H1 (cell line): ENCODE results near the gene KCNMA1. TPM values are rescaled to one million over a fixed set of nuclear protein-coding genes. Genes with fewer than 3 reads are reported as not detected.

Source experiments
- CTCF ChIA-PET: fragments of 300-600 bp; sonication (Branson Sonifier 250); formaldehyde crosslinking; loops from one replicate; lab custom pipeline; 2021; ENCODE audit not compliant: partially characterized antibody; lab: Charles Lee
- POLR2A ChIA-PET: fragments of 300-600 bp; sonication (Branson Sonifier 250); formaldehyde crosslinking; loops from one replicate; lab custom pipeline; 2021; ENCODE audit warnings: inconsistent platforms; ENCODE audit not compliant: partially characterized antibody; lab: Charles Lee
- DNase-seq, 2 experiments: peaks; one replicate each; pipeline versions ENCODE4 v3.0.0 to v3.0.0-alpha.2; 2010 to 2022; ENCODE audit warnings: low spot score in 2 of 2, low read depth in 1 of 2, mixed read lengths in 1 of 2
- FAIRE-seq: peaks from 2 replicates; lab custom pipeline; 2011; peaks lifted over from hg19 to GRCh38; lab: Jason Lieb, UNC
- H2AFZ ChIP-seq: 2 replicates; pipeline ENCODE4 v1.8.1; 2012; ENCODE audit warnings: low read length, inconsistent platforms
- H2AK5ac ChIP-seq: 2 replicates; pipeline ENCODE4 v1.6.1; 2013; ENCODE audit warnings: low read depth, low read length
- H2BK120ac ChIP-seq: replicated peaks from 2 replicates; pipeline ENCODE3; 2013; ENCODE audit warnings: low read depth, low read length, inconsistent platforms
- H2BK12ac ChIP-seq: 2 replicates; pipeline ENCODE4 v1.6.1; 2013; ENCODE audit warnings: low read depth, low read length
- H2BK15ac ChIP-seq: 2 replicates; pipeline ENCODE4 v1.6.1; 2013; ENCODE audit warnings: low read length
- H2BK20ac ChIP-seq: 2 replicates; pipeline ENCODE4 v1.6.1; 2013; ENCODE audit warnings: low read length
- H2BK5ac ChIP-seq: 2 replicates; pipeline ENCODE4 v1.6.1; 2013; ENCODE audit warnings: low read depth, low read length
- H3K14ac ChIP-seq: 2 replicates; pipeline ENCODE4 v1.6.1; 2013; ENCODE audit warnings: inconsistent platforms; ENCODE audit not compliant: insufficient read length
- H3K18ac ChIP-seq: 2 replicates; pipeline ENCODE4 v1.6.1; 2013; ENCODE audit warnings: low read length; ENCODE audit errors: extremely low read depth
- H3K23ac ChIP-seq: 2 replicates; pipeline ENCODE4 v1.6.1; 2013; ENCODE audit warnings: inconsistent platforms; ENCODE audit not compliant: insufficient read length
- H3K23me2 ChIP-seq: 2 replicates; pipeline ENCODE4 v1.6.1; 2013; ENCODE audit warnings: low read depth, low read length
- H3K27ac ChIP-seq: 2 replicates; pipeline ENCODE4 v1.6.1; 2011; ENCODE audit warnings: low read depth, low read length, inconsistent platforms
- H3K27me3 ChIP-seq, 4 experiments: replicated peaks in 1 of 4; 1 replicate in 1 of 4; 2 replicates in 3 of 4; pipeline versions ENCODE4 v1.6.1 to v1.8.1; 2011 to 2013; ENCODE audit warnings: low read length in 3 of 4, mild to moderate bottlenecking in 3 of 4, inconsistent platforms in 2 of 4, mixed read lengths in 2 of 4, moderate library complexity in 1 of 4; ENCODE audit not compliant: control insufficient read depth in 3 of 4, insufficient read depth in 3 of 4; ENCODE audit errors: extremely low read depth in 1 of 4
- H3K36me3 ChIP-seq, 4 experiments: 2 replicates each; pipeline versions ENCODE4 v1.6.1 to v1.8.1; 2011 to 2013; ENCODE audit warnings: mild to moderate bottlenecking in 4 of 4, low read length in 3 of 4, moderate library complexity in 2 of 4, control low read depth in 1 of 4, inconsistent platforms in 1 of 4; ENCODE audit not compliant: insufficient read depth in 4 of 4, control insufficient read depth in 2 of 4
- H3K4ac ChIP-seq: replicated peaks from 2 replicates; pipeline ENCODE3; 2013; ENCODE audit warnings: low read length, low read depth, mixed read lengths, inconsistent platforms; ENCODE audit not compliant: insufficient read length
- H3K4me1 ChIP-seq, 4 experiments: replicated peaks in 1 of 4; 1 replicate in 1 of 4; 2 replicates in 3 of 4; pipeline versions ENCODE4 v1.6.1 to v1.8.1; 2011 to 2013; ENCODE audit warnings: low read length in 3 of 4, inconsistent platforms in 2 of 4, mixed read lengths in 1 of 4; ENCODE audit not compliant: insufficient read depth in 4 of 4, control insufficient read depth in 3 of 4
- H3K4me2 ChIP-seq, 2 experiments: 2 replicates each; pipeline versions ENCODE4 v1.6.1 to v1.8.1; 2011 to 2013; ENCODE audit warnings: low read depth in 2 of 2, low read length in 2 of 2, control low read depth in 1 of 2, inconsistent platforms in 1 of 2, mild to moderate bottlenecking in 1 of 2; ENCODE audit not compliant: insufficient read depth in 1 of 2
- H3K4me3 ChIP-seq, 4 experiments: fragments of 200-600, 300-600 bp in 1 of 4; sonication (generic), shearing (Covaris generic), sonication (Bioruptor Twin) in 1 of 4; 2 replicates each; pipeline versions ENCODE4 v1.5.1 to v1.8.1; 2011 to 2016; ENCODE audit warnings: low read length in 4 of 4, low read depth in 3 of 4, control low read depth in 2 of 4, inconsistent platforms in 2 of 4, mild to moderate bottlenecking in 2 of 4, mixed read lengths in 1 of 4, moderate library complexity in 1 of 4; ENCODE audit not compliant: insufficient read depth in 2 of 4; ENCODE audit errors: extremely low read depth in 1 of 4
- H3K56ac ChIP-seq: replicated peaks from 2 replicates; pipeline ENCODE3; 2013; ENCODE audit warnings: low read depth, mild to moderate bottlenecking, mixed read lengths, low read length, inconsistent platforms; ENCODE audit not compliant: insufficient read length
- H3K79me1 ChIP-seq: 2 replicates; pipeline ENCODE4 v1.6.1; 2013; ENCODE audit warnings: low read depth, low read length, control low read depth
- H3K79me2 ChIP-seq, 2 experiments: 2 replicates each; pipeline versions ENCODE4 v1.6.1 to v1.8.1; 2012 to 2013; ENCODE audit warnings: low read length in 2 of 2, mild to moderate bottlenecking in 2 of 2, inconsistent platforms in 1 of 2; ENCODE audit not compliant: insufficient read depth in 2 of 2, control insufficient read depth in 1 of 2
- H3K9ac ChIP-seq, 4 experiments: replicated peaks in 1 of 4; 1 replicate in 1 of 4; 2 replicates in 3 of 4; pipeline versions ENCODE4 v1.6.1 to v1.8.1; 2011 to 2013; ENCODE audit warnings: low read depth in 3 of 4, low read length in 3 of 4, control low read depth in 2 of 4, mild to moderate bottlenecking in 2 of 4, moderate library complexity in 2 of 4, inconsistent platforms in 1 of 4; ENCODE audit errors: extremely low read depth in 1 of 4
- H3K9me3 ChIP-seq, 2 experiments: 2 replicates each; pipeline versions ENCODE4 v1.6.1 to v1.8.1; 2012 to 2013; ENCODE audit warnings: mild to moderate bottlenecking in 2 of 2, moderate library complexity in 2 of 2, control low read depth in 1 of 2, inconsistent platforms in 1 of 2, low read depth in 1 of 2, low read length in 1 of 2, mixed read lengths in 1 of 2; ENCODE audit not compliant: insufficient read depth in 2 of 2
- H4K20me1 ChIP-seq, 2 experiments: replicated peaks in 1 of 2; 2 replicates each; pipeline versions ENCODE3 to v1.8.1; 2011 to 2013; ENCODE audit warnings: inconsistent platforms in 2 of 2, low read length in 2 of 2, mild to moderate bottlenecking in 1 of 2; ENCODE audit not compliant: insufficient read depth in 2 of 2, control insufficient read depth in 1 of 2
- H4K5ac ChIP-seq: 2 replicates; pipeline ENCODE4 v1.6.1; 2013; ENCODE audit warnings: low read length, low read depth, mixed read lengths, inconsistent platforms; ENCODE audit not compliant: insufficient read length
- H4K8ac ChIP-seq: 2 replicates; pipeline ENCODE4 v1.8.0; 2013; ENCODE audit warnings: mild to moderate bottlenecking, moderate library complexity, low read length, inconsistent platforms; ENCODE audit not compliant: insufficient read depth; ENCODE audit errors: extremely low read depth
- H4K91ac ChIP-seq: replicated peaks from 2 replicates; pipeline ENCODE3; 2013; ENCODE audit warnings: low read length, mixed read lengths, inconsistent platforms; ENCODE audit not compliant: insufficient read length
- ASH2L ChIP-seq: fragments of 200-600, 300-600 bp; sonication (generic); IDR thresholded peaks from one replicate; pipeline ENCODE4 v1.7.1; 2017; ENCODE audit warnings: low read length
- CHD1 ChIP-seq: IDR thresholded peaks from 2 replicates; pipeline ENCODE4 v1.6.1; 2012; ENCODE audit warnings: low read depth, low read length, improper control_type of control experiment
- GABPA ChIP-seq: IDR thresholded peaks from 2 replicates; pipeline ENCODE4 v1.6.1; 2011; ENCODE audit warnings: mild to moderate bottlenecking, low read length, moderate library complexity, borderline replicate concordance; ENCODE audit not compliant: insufficient read depth
- KDM4A ChIP-seq: IDR thresholded peaks from one replicate; pipeline ENCODE4 v1.7.1; 2012; ENCODE audit warnings: low read depth, mild to moderate bottlenecking, moderate library complexity, low read length, inconsistent platforms; ENCODE audit not compliant: severe bottlenecking
- RBBP5 ChIP-seq: IDR thresholded peaks from 2 replicates; pipeline ENCODE4 v1.7.1; 2012; ENCODE audit warnings: low read depth, mild to moderate bottlenecking, inconsistent platforms, low read length, moderate library complexity, borderline replicate concordance
- RXRA ChIP-seq: IDR thresholded peaks from 2 replicates; pipeline ENCODE4 v1.6.1; 2011; ENCODE audit warnings: low read depth, mild to moderate bottlenecking, low read length, moderate library complexity; ENCODE audit not compliant: insufficient read depth
- SUZ12 ChIP-seq: fragments of 200-600 bp; sonication (generic); IDR thresholded peaks from 2 replicates; pipeline ENCODE4 v1.6.1; 2012; ENCODE audit warnings: mild to moderate bottlenecking, inconsistent platforms, low read length, moderate library complexity, mixed read lengths
- TAF1 ChIP-seq: IDR thresholded peaks from 2 replicates; pipeline ENCODE4 v1.6.1; 2011; ENCODE audit warnings: mild to moderate bottlenecking, low read depth, low read length
- TEAD4 ChIP-seq: IDR thresholded peaks from 2 replicates; pipeline ENCODE4 v1.6.1; 2012; ENCODE audit warnings: low read depth, low read length, inconsistent platforms, mixed read lengths
- WGBS, 2 experiments: shearing (Covaris generic) in 1 of 2; methylation state at CpG; one replicate each; pipeline versions ENCODE4 v1.1.6 to v1.1.7; 2013 to 2015; ENCODE audit warnings: low lambda C conversion rate in 2 of 2, mixed read lengths in 2 of 2, inconsistent platforms in 1 of 2, low coverage in 1 of 2, missing lambda C conversion rate in 1 of 2; ENCODE audit not compliant: insufficient replicate concordance in 2 of 2, insufficient coverage in 1 of 2, insufficient read length in 1 of 2; ENCODE audit errors: extremely low coverage in 1 of 2, missing lambda C conversion rate in 1 of 2; 5-methylcytosine and 5-hydroxymethylcytosine counted together
- polyA plus RNA-seq, 7 experiments: library from polyadenylated mRNA; depleted of rRNA in 3 of 7; stranded (reverse) in 5 of 7; unstranded in 2 of 7; fragments of >200 nt in 5 of 7; fragments of 200-250 nt in 2 of 7; gene quantifications; 1 replicate in 5 of 7; 2 replicates in 1 of 7; 4 replicates in 1 of 7; pipeline versions ENCODE4 v1.2.1 to v1.2.3, GENCODE V29; 2011 to 2013; ENCODE audit warnings: missing spikeins in 2 of 7, mixed read lengths in 2 of 7
- total RNA-seq: library from RNA; stranded (reverse); fragmentation: NEBNext Ultra II Directional; extraction: Animal tissue kit (Norgen Biotek cat#: 25700); gene quantifications from 2 replicates; pipeline ENCODE4 v1.2.1, GENCODE V29; 2021

KCNMA1 gene
- total and polyA plus RNA-seq, 2 of the 8 experiments (the other 6 are each of a cell fraction or from before 2014, with no cell fraction given), result 10.2 to 11.1 TPM

- Histone ChIP-seq H4K5ac (no peak overlapping the region), H2BK12ac (no peak overlapping the region), H3K36me3 (no peaks in the 10 kb centered on the region), H2BK20ac (no peak overlapping the region), H3K23ac (no peak overlapping the region), H3K4me3 (no peak overlapping the region), H4K91ac (no peak overlapping the region), H3K18ac (no peak overlapping the region), H3K79me1 (no peaks in the 10 kb centered on the region; the same call in 1 of the 2 replicates), H3K27ac (no peak overlapping the region), H3K9me3 (no peaks in the 10 kb centered on the region), H4K20me1 (no peaks in the 10 kb centered on the region), H2BK5ac (no peak overlapping the region), H2BK120ac (no peak overlapping the region), H2AFZ (no peak overlapping the region), H3K4me1 (no peaks in the 10 kb centered on the region), H3K56ac (no peak overlapping the region), H3K27me3 (no peaks in the 10 kb centered on the region), H2AK5ac (no peak overlapping the region), H2BK15ac (no peak overlapping the region), H3K14ac (no peak overlapping the region), H4K8ac (no peak overlapping the region), H3K9ac (no peak overlapping the region), H3K23me2 (no peaks in the 10 kb centered on the region), H3K79me2 (no peaks in the 10 kb centered on the region), H3K4ac (no peak overlapping the region), H3K4me2 (no peak overlapping the region)
- no peak for FAIRE-seq
- CTCF ChIA-PET, result interaction anchor here (0.6 to 1.9 kb wide), 11 partner anchors 8 to 454 kb away, joined by 3 to 6 read pairs (median 3); no protein-coding TSS in a partner anchor
- no peak for DNase-seq
- no peak for TF ChIP-seq TAF1
- no peak for TF ChIP-seq RBBP5
- no peak for TF ChIP-seq GABPA
- TF ChIP-seq CHD1, result no peak
- no peak for TF ChIP-seq SUZ12
- no peak for TF ChIP-seq RXRA
- no peak for TF ChIP-seq ASH2L
- no peak for TF ChIP-seq TEAD4
- no peak for TF ChIP-seq KDM4A
- POLR2A ChIA-PET, result no interaction called here
- WGBS, 2 experiments, result 92% methylated on average over 9 of the region's 9 CpGs; no CpG with 5 or more reads in 1 of the 2 experiments
Observed at GRCh38 chr10:77613476-77614130, 24.0 kb downstream of the KCNMA1 start.
